HG03378 (cell line): ENCODE measurements around the gene TMCC1.
"Not testable (repeated sequence)": the region's sequence is repeated elsewhere in the genome, so short reads cannot be mapped to it uniquely, and the experiment has no call there.

Source experiments
- ATAC-seq: cut with Tn5 transposase; IDR thresholded peaks from one replicate; pipeline ENCODE4 v1.9.1; 2021; ENCODE audit warnings: mild to moderate bottlenecking, moderate library complexity; ENCODE audit not compliant: unreplicated experiment

TMCC1 gene

GRCh38 chr3:129837065-129837642 lies 56.4 kb downstream of the TMCC1 start:
- no peak for ATAC-seq

GRCh38 chr3:129836381-129837064 lies 57.0 kb downstream of the TMCC1 start:
- ATAC-seq = no peak

DNA sequence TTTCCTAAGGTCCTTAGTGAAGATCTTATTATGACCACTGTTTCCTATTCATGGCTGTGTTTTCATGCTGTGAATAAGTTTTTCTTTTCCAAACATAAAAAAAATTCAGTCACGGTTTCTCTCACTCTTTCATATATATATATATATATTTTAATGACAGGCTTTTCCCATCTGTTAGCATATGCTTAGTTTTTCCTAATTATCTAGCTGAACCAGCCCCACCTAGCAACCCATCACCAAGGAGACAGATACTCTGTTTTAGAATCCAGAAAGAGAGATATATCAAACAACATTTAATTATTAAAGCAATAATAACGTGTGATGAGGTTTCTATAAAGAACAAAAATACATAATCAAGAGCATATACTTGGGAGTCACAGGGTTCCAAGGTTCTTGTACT lies 58.3 kb downstream of the TMCC1 start:
- no peak for ATAC-seq

DNA sequence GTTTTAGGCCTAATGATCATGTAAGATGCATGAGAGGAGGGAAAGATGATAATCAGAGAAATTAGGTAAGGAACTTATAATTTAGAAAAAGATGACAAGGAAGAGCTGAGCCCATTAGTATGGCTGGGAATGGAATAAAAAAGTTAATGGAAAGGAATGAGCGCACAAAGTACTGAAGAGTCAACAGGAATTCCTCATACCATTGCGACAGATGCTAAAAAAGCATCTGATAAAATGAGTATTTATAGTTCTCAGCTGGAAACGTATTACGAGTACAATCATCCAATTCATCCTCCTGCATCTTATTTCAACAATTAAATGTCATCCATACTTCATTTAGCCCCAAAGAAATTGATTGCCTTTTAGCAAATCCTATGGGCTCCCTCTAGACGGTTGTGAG lies 58.9 kb downstream of the TMCC1 start:
- ATAC-seq = no peak

GRCh38 chr3:129831942-129832341 lies 61.6 kb downstream of the TMCC1 start:
- ATAC-seq = not testable (repeated sequence)

- no peak for ATAC-seq
These were observed 62.0 kb downstream of the TMCC1 start for GRCh38 chr3:129831503-129831902.

DNA sequence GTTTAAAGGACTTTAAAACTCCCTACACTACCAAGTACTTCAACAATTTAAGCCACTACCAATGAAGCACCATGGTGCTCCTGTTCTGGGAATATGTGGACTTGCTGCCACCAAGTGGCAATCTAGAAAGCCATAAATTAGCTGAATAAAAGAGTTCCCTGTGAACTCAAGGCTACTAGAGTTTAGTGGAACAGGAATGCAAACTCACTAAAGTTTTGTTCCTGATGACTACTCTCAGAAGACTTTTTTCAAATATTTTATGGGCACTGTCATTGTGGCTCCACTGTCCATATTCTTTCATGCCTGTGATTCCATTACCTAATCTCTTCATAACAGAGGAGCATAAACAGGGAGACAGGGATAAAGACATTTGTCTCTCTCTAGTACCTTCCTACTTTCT lies 63.9 kb downstream of the TMCC1 start:
- no peak for ATAC-seq

DNA sequence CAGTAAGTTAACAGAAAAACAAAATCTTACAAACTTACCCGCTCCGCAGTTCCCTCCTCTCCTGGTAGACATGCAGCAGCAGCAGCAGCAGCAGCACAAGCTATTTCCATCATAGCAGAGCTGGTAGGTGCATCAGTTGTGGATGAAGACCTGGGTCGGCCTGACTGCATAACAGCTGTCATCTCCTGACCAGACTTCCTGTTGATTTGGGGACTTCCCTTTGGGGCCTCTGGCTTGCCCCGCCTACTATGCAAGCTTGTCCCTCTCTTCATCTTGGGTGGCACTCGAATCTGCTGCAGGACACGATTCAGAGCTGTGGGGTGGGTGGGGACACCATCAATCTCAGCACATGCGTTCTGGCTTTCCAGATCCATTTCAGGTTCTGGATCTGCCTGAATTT lies 65.7 kb downstream of the TMCC1 start:
- no peak for ATAC-seq

DNA sequence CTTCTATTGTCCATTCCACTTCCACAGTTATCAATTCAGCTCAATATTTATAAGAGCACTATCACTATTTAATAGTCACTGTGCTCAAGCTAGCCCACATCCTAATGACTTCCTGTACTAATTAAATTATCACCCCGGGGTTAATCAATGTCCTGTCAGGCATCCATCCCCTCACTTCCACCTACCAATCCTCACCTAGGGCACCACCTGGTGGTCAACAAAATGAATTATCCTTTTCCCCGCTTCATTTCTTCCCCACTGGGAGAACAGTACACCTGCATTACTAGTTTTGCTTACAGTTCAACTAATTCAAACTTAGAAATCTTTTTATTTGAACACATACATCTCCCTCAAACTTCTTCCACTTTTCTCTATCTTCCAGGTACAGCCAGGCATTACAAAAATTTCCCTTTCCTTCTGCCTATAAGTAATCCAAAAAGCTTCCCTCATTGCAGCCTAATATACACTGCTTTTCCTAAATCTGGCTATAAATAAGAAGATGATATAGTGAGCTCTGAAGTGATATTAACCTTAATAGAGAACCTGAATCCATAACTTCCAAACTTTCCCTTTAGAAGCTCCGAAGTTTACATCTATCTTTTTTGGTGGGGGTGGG lies 68.5 kb downstream of the TMCC1 start:
- peak; percentile 42 for ATAC-seq

GRCh38 chr3:129822679-129823078 lies 70.8 kb downstream of the TMCC1 start:
- ATAC-seq = no peak

DNA sequence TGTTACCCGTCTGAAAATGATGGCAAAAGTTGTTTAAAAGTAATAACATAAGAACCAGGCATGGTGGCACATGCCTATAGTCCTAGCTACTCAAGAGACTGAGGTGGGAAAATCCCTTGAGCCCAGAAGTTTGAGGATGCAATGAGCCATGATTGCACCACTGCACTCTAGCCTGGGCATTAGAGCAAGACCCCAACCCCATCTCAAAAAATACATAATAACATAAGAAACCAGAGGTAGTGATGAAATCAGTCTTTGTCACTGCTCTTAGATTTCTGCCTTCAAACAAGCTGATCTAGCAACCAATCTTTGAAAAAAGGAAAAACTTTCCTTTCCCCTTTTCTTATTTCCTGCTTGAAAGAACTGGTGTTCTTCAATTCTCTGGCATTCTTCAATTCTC lies 71.3 kb downstream of the TMCC1 start:
- ATAC-seq = no peak

DNA sequence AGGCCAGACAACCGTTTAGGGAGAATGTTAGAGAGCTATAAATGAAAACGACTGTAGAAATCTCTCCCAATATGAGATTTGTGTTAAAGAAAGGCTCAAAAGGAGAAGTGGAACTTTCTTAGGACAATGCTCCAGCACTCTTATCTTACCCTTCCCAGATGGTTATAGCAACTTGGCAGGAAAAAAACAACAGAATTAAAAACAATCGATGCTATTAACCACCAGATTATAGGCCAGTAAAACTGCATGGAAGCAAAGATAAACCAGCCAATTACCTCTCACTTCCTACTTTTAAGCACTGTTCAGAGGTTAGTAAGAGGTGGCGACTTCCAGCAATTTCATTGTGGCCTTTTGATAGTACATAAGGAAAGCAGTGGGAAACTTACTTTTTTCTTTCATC lies 72.9 kb downstream of the TMCC1 start:
- no peak for ATAC-seq

GRCh38 chr3:129812589-129812988 lies 80.9 kb downstream of the TMCC1 start:
- ATAC-seq = no peak

DNA sequence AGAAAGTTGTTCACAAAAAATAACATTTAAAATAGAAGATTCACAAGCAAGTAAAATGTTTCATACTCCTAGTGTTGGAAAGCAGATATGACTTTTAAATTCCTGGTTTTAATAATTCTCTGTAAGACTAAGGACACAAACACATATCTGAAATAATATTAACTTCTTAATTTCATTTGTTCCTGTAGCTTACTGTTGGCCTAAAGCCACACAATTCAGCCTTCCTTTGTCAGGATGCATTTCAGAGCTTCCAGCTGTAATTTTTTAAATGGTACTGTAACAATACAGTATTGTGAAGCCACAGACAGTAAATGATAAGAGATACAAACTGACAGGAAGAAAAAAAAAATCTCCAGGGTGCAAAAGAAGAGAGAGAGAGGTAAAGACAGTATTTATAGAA lies 84.2 kb downstream of the TMCC1 start:
- ATAC-seq = no peak

GRCh38 chr3:129796146-129796545 lies 97.4 kb downstream of the TMCC1 start:
- no peak for ATAC-seq

DNA sequence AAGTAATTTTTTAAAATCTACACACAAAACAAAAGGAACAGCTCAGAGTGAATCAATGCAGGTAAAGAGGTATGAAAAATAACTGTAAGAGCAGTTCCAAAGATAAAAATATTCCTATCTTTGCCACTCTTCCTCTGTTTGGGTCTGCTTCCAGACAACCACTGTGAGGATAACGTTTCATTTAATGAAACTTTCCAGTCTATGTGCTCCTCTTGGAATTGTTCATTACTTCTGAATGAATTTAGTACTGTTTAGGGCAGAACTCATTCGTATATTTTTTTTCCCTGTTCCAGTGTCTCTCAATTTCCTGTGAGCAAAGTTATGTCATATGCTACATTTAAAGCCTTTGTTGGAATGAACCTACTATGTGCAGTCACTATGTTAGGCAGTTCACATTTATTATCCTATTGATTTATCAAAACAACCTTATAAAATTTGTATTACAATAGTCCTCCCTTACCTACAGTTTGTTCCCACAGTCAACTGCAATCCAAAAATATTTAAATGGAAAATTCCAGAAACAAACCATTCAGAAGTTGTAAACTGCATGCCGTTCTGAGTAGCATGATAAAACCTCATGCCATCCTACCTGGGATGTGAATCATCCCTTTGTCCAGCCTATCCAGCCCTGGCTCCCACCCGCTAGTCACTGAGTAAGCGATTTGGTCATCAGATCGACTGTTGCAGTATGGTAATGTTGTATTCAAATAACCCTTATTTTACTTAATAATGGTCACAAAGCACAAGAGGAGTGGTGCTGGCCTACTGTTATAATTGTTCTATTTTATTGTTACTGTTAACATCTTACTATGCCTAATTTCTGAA lies 98.1 kb downstream of the TMCC1 start:
- no peak for ATAC-seq

- no peak for ATAC-seq
These were observed 99.0 kb downstream of the TMCC1 start for GRCh38 chr3:129794311-129795185.

- no peak for ATAC-seq
These were observed 99.6 kb downstream of the TMCC1 start for GRCh38 chr3:129793942-129794310.

DNA sequence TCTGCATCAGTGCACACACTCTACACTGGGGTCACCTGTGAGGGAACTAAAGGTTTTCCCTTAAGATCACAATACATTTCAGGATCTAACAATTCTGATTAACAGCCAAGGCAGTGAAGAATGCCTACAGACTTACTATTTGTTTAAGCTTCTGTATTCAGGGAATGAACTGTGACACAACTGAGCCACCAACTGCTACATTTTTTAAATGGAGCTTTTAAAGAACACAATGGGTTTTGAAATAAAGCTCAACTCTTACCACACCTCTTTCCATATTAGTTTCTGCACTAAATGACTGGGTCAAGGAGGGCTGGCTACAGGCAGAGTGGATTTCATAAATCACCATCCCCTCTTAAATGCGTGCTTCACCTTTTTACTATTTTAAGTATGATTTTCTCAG lies 100.2 kb downstream of the TMCC1 start:
- ATAC-seq = no peak

DNA sequence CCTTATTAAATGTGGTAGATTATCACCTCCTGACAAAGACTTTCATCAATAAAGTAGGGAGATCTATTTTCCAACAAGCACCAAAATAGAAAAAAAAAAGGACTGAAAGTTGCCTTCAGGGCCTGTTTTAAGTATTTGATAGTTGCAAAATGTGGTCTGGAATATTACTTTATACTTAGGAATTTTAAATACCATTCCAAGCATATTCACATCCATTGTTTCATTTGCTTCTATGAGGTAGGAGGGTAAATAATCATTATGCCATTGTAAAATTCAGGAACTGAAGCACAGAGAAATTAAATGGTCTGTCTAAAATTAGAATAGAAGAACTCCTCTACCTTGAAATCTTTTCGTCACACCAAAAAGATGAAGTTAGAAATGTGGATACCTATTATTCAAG lies 110.0 kb downstream of the TMCC1 start:
- no peak for ATAC-seq

GRCh38 chr3:129778871-129779270 lies 114.6 kb downstream of the TMCC1 start:
- ATAC-seq = no peak
